NCI-H1930 (cell line): ENCODE results near the gene GPR156.
"Not testable (repeated sequence)": the region's sequence is repeated elsewhere in the genome, so short reads cannot be mapped to it uniquely, and the experiment has no call there.

Experiments used
- DNase-seq, 2 experiments: peaks; one replicate each; lab custom pipeline; 2025; lab: John Stamatoyannopoulos, UW

The GPR156 gene

GRCh38 chr3:120274739-120275167, 10.3 kb downstream of the GPR156 start:
- no peak for DNase-seq

DNA sequence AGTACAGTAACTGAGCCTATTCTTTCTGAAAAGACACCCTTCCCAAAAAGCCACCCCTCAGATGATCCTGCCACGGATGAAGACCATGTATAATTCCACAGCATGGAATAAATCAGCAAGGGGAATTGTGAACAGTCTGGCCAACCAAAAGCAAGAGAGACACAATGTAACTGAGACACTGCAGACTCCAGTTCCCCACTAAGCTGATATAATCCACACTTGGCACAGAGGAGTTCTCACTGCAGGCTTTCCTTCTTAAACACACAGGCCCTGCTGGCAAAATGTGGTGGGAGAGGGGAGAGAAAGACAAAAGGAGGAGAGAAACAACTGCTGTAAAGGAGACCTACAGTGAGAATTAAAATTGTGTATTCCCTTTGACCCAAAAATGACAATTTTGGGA, 12.7 kb downstream of the GPR156 start:
- DNase-seq, result no peak

DNA sequence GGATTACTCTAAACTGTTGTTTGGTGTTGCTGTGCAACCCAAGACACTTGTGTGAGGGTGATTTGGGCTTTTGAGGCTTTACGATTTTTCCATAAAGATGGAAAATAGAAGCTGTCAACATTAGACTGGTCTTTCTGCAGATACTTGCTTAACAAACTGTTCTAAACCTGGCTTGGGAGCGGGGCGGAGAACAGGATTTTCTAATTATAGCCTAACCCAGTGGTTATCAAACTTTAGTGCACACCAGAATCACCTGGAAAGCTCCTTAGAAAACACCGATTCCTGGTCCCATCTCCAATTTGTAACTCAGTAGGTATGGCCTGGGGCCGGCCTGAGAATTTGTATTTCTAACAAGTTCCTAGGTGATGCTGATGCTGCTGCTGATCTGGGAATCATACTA, 19.0 kb downstream of the GPR156 start:
- DNase-seq, result no peak

DNA sequence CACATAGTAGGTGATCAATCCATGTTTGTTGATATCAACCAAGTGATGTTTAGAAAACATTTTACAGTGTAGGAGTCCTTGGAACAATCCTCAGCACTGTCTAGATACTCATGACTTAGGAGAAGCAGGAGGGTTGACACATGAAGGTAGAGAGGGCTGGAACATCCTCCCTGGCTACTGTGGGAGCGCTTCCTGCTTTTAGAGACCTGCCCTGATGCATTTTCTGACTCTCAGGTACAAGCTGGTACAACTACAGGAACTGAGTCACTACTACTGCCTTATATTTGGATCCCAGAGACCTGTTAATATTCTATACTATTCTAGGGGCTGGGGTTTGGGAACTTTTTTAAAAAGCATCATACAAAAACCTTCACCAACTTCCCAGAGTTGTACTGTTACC, 20.1 kb downstream of the GPR156 start:
- no peak for DNase-seq

DNA sequence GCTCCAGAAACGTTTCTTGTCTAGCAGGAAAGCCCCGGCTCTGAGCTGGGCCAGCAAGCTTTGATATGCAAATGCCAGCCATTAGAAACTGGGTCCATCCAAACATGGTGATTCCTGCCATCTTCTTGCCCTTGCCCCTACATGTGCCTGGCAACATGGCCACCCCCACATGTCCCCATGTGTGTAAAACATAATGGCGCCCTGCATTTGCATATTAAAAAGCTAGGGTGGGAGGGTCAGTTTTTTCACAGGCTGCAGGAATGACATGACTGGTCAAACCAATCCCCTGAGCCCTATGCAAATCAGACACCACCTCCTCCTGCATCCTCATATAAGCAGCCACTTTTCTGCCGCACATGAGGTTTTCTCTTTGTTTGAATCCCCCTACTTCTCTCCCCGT, 21.2 kb downstream of the GPR156 start:
- no peak for DNase-seq

- no peak for DNase-seq
Observed at GRCh38 chr3:120258009-120258408, 27.0 kb downstream of the GPR156 start.

DNA sequence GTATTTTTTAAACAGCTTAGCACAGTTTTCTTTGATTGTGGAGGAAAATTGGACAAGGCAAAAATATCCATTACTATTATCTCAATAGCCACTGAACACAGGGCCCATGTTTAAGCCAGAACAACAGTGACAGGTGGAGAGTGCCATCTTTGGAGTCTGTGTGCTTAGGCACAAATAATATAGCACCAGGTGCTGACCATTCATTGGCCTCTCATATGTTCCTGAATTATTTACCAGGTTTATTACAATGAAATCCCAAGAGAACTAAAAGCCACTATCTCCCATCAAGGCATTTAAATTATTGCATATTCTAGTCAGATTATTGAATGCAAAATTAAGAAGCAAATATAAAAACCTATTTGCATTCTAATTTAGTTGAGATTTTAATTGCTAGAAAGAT, 39.6 kb downstream of the GPR156 start:
- DNase-seq, result peak; percentile 33 to 39

- DNase-seq, result peak; percentile 7 to 10
Observed at GRCh38 chr3:120244834-120245225, 40.2 kb downstream of the GPR156 start.

DNA sequence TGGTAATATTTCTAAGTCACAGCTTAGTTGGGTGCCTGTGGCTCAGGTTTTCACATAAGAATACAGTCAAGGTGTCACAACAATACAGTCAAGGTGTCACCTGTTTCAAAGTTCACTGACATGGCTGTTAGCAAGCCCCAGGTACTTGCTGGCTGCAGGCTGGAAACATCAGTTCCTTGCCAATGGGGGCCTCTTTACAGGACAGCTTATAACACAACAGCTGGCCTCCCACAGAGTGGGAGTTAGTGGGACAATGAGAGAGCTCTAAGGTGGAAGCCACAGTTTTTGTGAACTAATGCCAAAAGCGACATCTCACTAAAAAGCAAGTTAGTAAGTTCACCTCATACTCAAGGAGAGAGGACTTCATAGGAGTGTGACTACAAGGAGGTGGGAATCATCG, 45.4 kb downstream of the GPR156 start:
- DNase-seq, result no peak

DNA sequence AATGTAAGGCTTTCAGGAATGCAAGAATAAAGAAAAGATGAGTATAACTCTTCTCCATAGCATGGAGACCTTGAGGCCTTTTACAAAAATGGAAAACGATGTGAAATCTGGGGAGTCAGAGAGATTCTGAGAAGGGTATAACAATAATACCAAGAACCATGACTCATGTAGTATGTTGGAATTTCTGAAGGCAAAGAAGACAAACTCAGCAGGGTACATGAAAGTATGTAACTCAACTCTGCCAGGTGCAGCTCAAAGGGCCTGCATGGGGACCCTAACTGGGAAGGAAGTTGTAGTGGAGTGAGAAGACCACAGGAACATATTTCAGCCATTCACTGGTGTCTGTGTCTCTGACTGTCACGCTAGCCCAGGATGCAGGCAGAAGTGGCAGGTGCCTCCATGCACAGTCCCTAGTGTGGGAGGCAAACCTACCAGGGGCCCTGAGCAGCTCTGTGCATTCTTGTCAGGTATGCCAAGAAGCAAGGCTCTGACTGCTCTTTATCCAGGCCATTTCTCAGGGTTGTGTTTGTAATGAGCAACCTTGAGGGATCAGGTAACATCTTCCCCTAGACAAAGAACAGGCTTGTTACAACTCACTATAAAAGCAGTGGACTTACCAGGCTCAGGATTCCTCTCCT, 57.2 kb downstream of the GPR156 start:
- no peak for DNase-seq

GRCh38 chr3:120224237-120224636, 60.8 kb downstream of the GPR156 start:
- no peak for DNase-seq

GRCh38 chr3:120218981-120219380, 66.0 kb downstream of the GPR156 start:
- DNase-seq, result no peak

GRCh38 chr3:120216633-120217032, 68.4 kb downstream of the GPR156 start:
- DNase-seq, result not testable (repeated sequence)

DNA sequence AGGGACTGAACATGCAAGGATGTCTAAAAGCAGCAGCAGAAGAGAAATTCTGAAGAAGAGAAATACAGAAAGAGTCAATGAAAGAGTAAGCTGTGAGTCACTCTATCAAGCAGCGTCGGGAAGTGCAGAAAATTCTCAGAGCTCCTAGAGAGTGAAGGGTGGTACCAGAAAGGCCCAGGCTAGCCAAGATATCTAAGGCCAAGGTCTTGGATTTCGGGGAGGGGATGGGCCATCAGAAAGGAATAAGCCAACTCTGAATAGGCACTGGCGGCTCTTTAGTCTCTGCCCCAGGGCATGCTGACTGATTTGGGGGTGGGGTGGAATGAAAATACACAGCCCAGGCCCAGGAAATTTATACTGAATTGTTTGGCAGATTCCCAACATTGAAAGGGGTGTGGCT, 70.8 kb downstream of the GPR156 start:
- no peak for DNase-seq

DNA sequence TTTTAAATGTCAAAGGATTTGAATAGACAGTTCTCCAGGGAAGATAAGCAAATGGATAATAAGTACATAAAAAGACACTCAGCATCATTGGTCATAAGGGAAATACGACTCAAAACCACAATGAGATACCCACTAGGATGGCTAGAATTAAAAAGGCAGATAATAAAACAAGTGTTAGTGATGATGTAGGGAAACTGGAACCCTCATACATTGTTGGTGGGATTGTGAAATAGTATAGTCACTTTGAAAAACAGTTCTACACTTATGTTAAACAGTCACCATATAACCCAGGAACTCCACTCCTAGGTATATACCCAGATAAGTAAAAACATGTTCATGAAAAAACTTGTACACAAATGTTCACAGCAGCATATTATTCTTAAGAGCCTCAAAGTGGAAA, 72.5 kb downstream of the GPR156 start:
- DNase-seq, result no peak

DNA sequence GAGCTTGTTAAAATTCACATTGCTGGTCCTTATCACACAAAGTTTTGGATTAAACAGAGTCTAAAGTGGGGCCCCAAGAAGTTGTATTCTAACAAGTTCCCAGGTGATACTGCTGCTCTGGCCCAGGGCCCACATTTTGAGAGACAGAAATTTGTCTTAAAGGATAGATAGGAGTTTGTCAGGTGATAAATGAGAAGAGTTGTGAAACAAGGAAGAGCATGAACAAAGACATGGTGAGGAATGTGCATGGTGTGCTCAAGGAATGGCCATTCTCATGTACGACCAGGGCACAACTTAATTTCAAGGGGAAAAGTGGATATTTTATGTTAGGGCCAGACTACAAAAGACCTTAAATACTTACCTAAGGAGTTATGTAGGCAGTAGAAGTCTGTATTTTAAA, 75.6 kb downstream of the GPR156 start:
- DNase-seq, result no peak

DNA sequence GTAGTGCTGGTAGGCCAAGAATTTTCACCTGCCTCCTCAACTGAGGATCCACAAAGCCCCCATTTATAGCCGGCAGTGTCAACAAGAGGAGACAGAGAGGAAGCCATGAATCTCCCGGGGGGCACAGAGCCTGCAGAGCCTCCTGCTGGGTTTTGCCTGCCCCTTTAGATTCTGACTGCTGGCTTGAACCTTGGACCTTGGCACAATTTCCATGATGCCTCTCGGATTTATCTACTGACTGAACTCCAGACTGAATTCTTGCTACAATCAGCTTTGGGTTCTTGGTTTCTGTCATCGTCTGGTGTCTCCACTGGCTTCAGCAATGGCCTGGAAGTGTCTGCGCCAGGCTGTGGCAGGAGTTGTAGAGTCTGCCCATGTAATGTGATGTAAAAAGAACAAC, 80.7 kb downstream of the GPR156 start:
- no peak for DNase-seq

- no peak for DNase-seq
Observed at GRCh38 chr3:120203621-120204020, 81.4 kb downstream of the GPR156 start.

DNA sequence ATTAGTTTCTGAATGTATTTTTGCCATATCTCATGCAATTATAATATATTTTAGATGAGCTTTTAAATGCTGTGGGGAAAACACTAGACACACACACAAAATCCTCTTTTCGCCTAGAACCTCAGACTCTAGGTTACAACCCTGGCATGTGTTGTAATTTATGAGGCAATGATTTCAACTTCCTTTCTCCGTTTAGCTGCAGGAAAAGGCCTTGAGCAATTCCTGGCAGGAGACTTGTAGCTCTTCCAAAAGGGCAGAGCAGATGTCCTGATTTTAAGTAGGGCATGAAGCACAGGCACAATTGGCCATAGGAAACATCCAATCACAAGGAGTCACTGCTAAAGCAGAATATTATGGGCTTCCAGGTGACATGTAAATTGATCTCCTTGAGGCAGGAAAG, 82.0 kb downstream of the GPR156 start:
- no peak for DNase-seq

DNA sequence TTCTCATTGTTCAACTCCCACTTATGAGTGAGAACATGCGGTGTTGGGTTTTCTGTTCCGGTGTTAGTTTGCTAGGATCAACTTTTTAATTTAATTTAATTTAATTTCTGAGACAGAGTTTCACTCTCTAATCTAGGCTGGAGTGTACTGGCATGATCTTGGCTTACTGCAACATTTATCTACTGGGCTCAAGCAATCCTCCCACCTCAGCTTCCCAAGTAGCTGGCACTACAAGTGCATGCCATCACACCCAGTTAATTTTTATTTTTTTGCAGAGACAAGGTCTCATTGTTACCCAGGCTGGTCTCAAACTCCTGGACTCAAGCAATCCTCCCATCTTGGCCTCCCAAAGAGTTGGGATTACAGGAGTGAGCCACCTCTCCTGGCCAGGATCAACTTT, 82.7 kb downstream of the GPR156 start:
- DNase-seq, result no peak

DNA sequence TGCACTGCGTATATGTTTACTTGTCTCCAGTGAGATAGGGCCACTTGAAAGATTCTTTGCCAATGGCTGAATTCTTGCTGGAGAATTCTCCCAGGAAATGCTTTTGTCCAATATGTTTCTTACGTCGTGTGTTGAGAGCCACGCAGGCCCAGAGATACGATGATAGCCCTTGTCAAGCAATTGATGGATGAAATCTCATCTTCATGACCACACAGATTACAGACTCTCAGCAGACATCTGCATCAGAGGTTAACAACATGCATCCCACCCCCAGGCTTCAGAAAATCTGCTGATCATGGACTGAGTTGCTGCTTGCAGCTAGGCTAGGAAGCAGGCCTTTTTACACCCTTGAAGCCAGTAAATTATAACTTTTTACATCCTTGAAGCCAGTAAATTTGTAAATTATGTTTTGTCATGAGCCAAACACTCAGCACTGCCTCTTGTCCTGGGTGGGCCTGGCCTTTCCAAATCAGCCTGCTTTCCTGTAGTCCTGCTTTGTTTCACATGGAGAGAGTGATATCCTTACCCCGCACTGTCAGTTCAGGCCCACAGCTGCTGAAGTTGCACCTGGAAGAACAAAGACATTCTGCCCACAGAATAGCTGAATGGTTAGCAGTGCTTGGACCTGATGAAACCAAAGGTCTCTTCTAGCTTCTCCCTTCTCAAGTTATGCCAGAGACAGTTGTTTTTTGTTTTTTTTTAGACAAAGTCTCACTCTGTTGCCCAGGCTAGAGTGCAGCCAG, 84.4 kb downstream of the GPR156 start:
- no peak for DNase-seq

DNA sequence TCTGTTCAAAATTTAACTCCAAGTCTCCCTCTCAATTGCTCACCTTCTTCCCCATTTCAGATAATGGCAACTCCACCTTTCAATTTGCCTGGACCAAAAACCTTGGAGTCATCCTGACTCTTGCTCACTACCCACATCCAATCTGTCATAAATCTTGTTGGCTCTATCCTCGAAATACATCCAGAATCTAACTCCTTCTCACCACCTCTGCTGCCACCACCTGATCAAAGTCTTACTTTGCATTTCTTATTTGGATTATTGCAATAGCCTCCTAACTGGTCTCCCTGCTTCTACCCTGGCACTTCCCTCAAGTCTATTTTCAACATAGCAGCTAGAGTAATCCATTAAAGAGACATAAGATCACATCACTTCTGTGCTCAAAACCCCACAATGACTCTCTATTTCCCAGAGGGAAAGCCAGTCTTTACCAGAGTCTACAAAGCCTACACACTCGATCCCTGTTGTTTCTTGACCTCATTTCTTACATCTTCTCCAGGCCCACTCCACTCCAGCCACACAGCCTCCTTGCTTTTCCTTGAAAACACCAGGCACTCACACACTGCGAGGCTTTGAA, 86.6 kb downstream of the GPR156 start:
- no peak for DNase-seq

DNA sequence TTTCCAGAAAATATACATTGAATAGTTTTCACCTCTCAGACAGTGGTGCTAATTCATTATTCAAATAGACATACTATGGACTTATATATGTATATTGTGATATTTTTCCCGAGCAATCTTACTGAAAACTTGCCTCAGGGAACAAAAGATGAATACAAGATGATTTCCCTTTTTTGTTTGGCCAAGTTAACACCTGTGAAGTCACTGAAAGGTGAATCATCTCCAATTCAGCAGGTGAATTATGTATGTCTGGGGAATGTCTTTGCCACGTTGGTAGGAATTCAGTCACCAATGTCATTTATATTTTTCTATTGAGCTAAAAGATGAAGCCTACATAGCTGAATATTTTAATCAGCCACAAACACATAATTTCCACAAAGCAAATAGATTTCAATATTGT, 88.2 kb downstream of the GPR156 start:
- DNase-seq, result no peak

- DNase-seq, result no peak
Observed at GRCh38 chr3:120196333-120196732, 88.7 kb downstream of the GPR156 start.
